Thyroid gland (tissue), 4 donors: Measurements from ENCODE around the gene RARB. TPM values are rescaled to one million over a fixed set of nuclear protein-coding genes. Genes with fewer than 3 reads are reported as not detected.

Experiments used
- DNase-seq, 2 donors: peaks; one replicate each; pipeline ENCODE4 v3.0.0-alpha.2; 2019
- H3K27ac ChIP-seq, 3 donors: fragments of 200-600 bp; sonication (generic); 1 replicate in 2 of 3; 2 replicates in 1 of 3; pipeline ENCODE4 v1.5.1; 2016 to 2019; ENCODE audit warnings: mild to moderate bottlenecking in 1 of 3, moderate library complexity in 1 of 3
- H3K27me3 ChIP-seq: fragments of 200-600 bp; sonication (generic); one replicate; pipeline ENCODE4 v1.5.1; 2019
- H3K36me3 ChIP-seq, 2 donors: fragments of 200-600 bp; sonication (generic); one replicate each; pipeline ENCODE4 v1.5.1; 2016 to 2019
- H3K4me1 ChIP-seq, 2 donors: fragments of 200-600 bp; sonication (generic); one replicate each; pipeline ENCODE4 v1.5.1; 2017 to 2019
- H3K4me3 ChIP-seq, 3 donors: fragments of 200-600 bp; sonication (generic); replicated peaks in 1 of 3; 1 replicate in 2 of 3; 2 replicates in 1 of 3; pipeline ENCODE4 v1.5.1; 2016; ENCODE audit warnings: mild to moderate bottlenecking in 1 of 3
- H3K9me3 ChIP-seq: fragments of 200-600 bp; sonication (generic); one replicate; pipeline ENCODE4 v1.5.1; 2017
- CTCF ChIP-seq, 6 experiments: fragments of 200-600 bp in 3 of 6; fragments of 450-650 bp in 3 of 6; sonication (generic) in 3 of 6; IDR thresholded peaks; one replicate each; pipeline ENCODE4 v1.5.1; 2016 to 2019; ENCODE audit warnings: antibody characterized with exemption in 6 of 6, mild to moderate bottlenecking in 2 of 6, inconsistent platforms in 1 of 6, moderate library complexity in 1 of 6
- POLR2A ChIP-seq, 2 donors: fragments of 450-650 bp; IDR thresholded peaks; one replicate each; pipeline ENCODE4 v1.6.1; 2017; ENCODE audit warnings: antibody characterized with exemption in 2 of 2, mild to moderate bottlenecking in 2 of 2, moderate library complexity in 1 of 2
- WGBS, 2 donors: methylation state at CpG; one replicate each; pipeline ENCODE4 v1.1.5; 2017; 5-methylcytosine and 5-hydroxymethylcytosine counted together
- intact Hi-C: fragments of 100-400 bp; cut with DNase I; formaldehyde crosslinking; loops from one replicate; pipeline ENCODE4 v1.15.1; 2023
- total RNA-seq, 4 donors: library from RNA; depleted of rRNA; stranded (reverse); fragments of >200 nt; gene quantifications; one replicate each; pipeline ENCODE4 v1.2.3, GENCODE V29; 2016

RARB gene
- total RNA-seq, 4 donors from 2014 or later = 13.6 to 31.5 (median 20.5) TPM

DNA sequence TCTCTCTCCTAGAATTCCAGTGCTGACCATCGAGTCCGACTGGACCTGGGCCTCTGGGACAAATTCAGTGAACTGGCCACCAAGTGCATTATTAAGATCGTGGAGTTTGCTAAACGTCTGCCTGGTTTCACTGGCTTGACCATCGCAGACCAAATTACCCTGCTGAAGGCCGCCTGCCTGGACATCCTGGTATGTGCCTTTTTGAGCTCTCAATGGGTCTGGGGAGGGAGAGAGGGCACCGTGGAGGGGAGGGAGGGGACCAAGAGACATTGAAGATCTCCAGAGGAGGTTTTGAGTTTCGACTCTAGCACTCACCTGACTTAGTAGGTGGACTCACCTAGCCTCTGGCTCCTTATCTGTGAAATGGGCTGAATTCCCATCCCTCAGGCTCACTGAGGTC is 152.5 kb downstream of the RARB start:
- TF ChIP-seq CTCF (IDR thresholded peaks at IDR 0.05) (no peak), POLR2A (IDR thresholded peaks at IDR 0.05) (no peak)
- WGBS, 2 donors = 92 to 97% methylated on average over 8 of the region's 8 CpGs
- Histone ChIP-seq H3K4me1 (no peaks in the 10 kb centered on the region), H3K9me3 (no peaks in the 10 kb centered on the region), H3K4me3 (no peak overlapping the region), H3K27ac (no peak overlapping the region), H3K27me3 (no peaks in the 10 kb centered on the region), H3K36me3 (peaks cover 0 to 5% of the 10 kb centered on the region in 2 donors)
- intact Hi-C loops = loop anchor here (10.0 kb wide), 1 partner anchor 556 kb away; no protein-coding TSS in a partner anchor
- no peak for DNase-seq

DNA sequence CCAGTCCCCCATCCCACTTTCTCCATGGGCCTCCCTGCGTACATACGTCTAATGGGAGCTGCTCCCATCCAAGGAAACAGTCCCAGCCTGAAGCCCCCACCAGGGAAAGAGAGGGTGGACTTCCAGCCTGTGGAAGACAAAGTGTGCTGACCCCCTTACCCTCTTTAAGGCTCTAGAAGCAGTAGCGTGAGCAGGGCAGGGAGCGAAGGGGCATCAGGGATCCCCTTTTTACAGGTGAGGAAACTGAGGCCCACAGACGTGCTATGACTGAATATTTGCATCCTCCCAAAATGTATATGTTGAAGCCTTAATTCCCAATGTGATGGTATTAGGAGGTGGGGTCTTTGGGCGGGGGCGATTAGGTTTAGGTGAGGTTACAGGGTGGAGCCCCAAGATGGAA is 153.3 kb downstream of the RARB start:
- TF ChIP-seq POLR2A (IDR thresholded peaks at IDR 0.05) (no peak), CTCF (IDR thresholded peaks at IDR 0.05) (no peak)
- Histone ChIP-seq H3K4me3 (no peak overlapping the region), H3K4me1 (no peaks in the 10 kb centered on the region), H3K27me3 (no peaks in the 10 kb centered on the region), H3K27ac (no peak overlapping the region), H3K36me3 (peaks cover 0 to 5% of the 10 kb centered on the region in 2 donors), H3K9me3 (no peaks in the 10 kb centered on the region)
- intact Hi-C loops = loop anchor here (10.0 kb wide), 1 partner anchor 557 kb away; no protein-coding TSS in a partner anchor
- WGBS, 2 donors = 93 to 97% methylated on average over 7 of the region's 7 CpGs
- no peak for DNase-seq

DNA sequence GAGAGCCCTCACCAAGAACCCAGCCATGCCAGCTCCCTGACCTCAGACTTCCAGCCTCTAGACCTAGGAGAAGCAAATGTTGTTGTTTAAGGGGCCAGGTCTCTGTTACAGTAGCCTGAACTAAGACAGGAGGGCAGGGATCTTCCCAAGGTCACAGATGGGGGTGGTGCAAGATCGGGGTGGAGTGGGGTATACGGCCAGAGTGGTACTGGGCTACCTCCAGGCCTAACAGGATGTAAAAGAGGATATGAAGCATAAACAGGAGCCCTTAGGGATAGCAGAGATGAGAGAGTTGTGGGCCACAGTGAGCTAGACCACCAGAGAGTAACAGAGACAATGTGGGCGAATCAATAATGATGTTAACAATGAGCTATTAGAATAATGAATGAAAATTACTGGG is 153.8 kb downstream of the RARB start:
- no peak overlapping the region for H3K4me3 ChIP-seq
- 93 to 94% methylated on average over 3 of the region's 3 CpGs for WGBS, 2 donors
- intact Hi-C loops = loop anchor here (10.0 kb wide), 1 partner anchor 557 kb away; no protein-coding TSS in a partner anchor
- H3K36me3 ChIP-seq = peaks cover 0 to 5% of the 10 kb centered on the region in 2 donors
- H3K4me1 ChIP-seq = no peaks in the 10 kb centered on the region
- no peak overlapping the region for H3K27ac ChIP-seq
- no peaks in the 10 kb centered on the region for H3K27me3 ChIP-seq
- H3K9me3 ChIP-seq = no peaks in the 10 kb centered on the region
- TF ChIP-seq POLR2A (IDR thresholded peaks at IDR 0.05) = no peak
- TF ChIP-seq CTCF (IDR thresholded peaks at IDR 0.05) = no peak
- no peak for DNase-seq

DNA sequence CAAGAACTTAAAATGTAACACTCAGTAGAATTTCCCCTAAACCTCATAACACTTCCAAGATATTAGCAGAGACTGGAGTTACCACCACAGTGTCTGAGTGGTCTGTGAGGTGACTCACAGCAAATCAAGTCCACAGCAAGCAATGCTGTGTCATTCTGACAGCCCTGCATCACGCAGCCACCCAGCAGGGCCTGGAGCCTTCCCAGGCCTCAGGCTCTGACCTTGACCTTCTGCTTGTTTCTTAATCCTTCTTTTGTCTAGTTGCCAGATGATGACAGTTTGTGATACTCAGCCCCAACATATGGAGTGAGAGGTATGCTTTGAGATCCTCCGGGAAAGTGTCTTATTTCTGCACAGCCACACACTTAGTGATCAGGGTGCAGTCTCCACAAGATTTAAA is 154.2 kb downstream of the RARB start:
- no peaks in the 10 kb centered on the region for H3K4me1 ChIP-seq
- TF ChIP-seq CTCF (IDR thresholded peaks at IDR 0.05) (no peak), POLR2A (IDR thresholded peaks at IDR 0.05) (no peak)
- H3K27me3 ChIP-seq = no peaks in the 10 kb centered on the region
- no peaks in the 10 kb centered on the region for H3K9me3 ChIP-seq
- H3K27ac ChIP-seq = no peak overlapping the region
- H3K4me3 ChIP-seq = no peak overlapping the region
- H3K36me3 ChIP-seq = peaks cover 0 to 5% of the 10 kb centered on the region in 2 donors
- 88 to 91% methylated on average over 2 of the region's 2 CpGs for WGBS, 2 donors
- intact Hi-C loops = loop anchor here (10.0 kb wide), 1 partner anchor 557 kb away; no protein-coding TSS in a partner anchor
- DNase-seq = no peak

GRCh38 chr3:25583343-25583742 is 155.3 kb downstream of the RARB start:
- no peak overlapping the region for H3K4me3 ChIP-seq
- DNase-seq = no peak
- TF ChIP-seq CTCF (IDR thresholded peaks at IDR 0.05) (no peak), POLR2A (IDR thresholded peaks at IDR 0.05) (no peak)
- no peaks in the 10 kb centered on the region for H3K27me3 ChIP-seq
- no peak overlapping the region for H3K27ac ChIP-seq
- no peaks in the 10 kb centered on the region for H3K9me3 ChIP-seq
- H3K4me1 ChIP-seq = no peaks in the 10 kb centered on the region
- intact Hi-C loops = loop anchor here (10.0 kb wide), 1 partner anchor 559 kb away; no protein-coding TSS in a partner anchor
- peaks cover 0 to 5% of the 10 kb centered on the region in 2 donors for H3K36me3 ChIP-seq
- 92 to 98% methylated on average over 10 of the region's 10 CpGs for WGBS, 2 donors
